ENCODE data around the gene RHBDL2. TPM values are rescaled to one million over a fixed set of nuclear protein-coding genes. Genes with fewer than 3 reads are reported as not detected.

Gene RHBDL2
- polyA plus RNA-seq, 6 donors from 2014 or later: not detected

DNA sequence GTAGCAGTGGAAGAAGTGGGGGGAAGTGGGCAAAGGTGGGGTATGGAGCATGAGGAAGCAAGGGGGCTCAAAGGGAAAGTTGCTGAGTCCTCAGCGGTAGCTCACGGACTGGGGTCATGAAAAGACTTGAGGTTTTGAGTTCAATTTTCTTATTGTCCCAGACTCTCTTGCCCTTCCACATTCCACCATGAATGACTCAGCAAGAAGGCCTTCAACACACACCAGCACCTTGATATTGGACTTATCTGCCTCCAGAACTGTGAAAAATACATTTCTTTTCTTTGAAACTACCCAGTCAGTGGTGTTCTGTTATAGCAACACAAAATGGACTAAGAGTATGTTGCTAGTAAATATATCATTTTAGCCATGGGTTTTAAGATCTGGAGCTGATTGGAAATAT lies 17.3 kb upstream of the RHBDL2 start:
- Mint-ChIP-seq H3K4me3 (no peak overlapping the region), H3K36me3 (no peaks in the 10 kb centered on the region), H3K4me1 (no peaks in the 10 kb centered on the region), H3K9me3 (peaks cover 0 to 2% (median 0%) of the 10 kb centered on the region in 7 donors), H3K27ac (no peak overlapping the region), H3K27me3 (peaks cover 0 to 14% (median 12%) of the 10 kb centered on the region in 3 donors)
- no peak for ATAC-seq (ENCODE audit: low read depth in 2 of 2)
- no peak for DNase-seq

DNA sequence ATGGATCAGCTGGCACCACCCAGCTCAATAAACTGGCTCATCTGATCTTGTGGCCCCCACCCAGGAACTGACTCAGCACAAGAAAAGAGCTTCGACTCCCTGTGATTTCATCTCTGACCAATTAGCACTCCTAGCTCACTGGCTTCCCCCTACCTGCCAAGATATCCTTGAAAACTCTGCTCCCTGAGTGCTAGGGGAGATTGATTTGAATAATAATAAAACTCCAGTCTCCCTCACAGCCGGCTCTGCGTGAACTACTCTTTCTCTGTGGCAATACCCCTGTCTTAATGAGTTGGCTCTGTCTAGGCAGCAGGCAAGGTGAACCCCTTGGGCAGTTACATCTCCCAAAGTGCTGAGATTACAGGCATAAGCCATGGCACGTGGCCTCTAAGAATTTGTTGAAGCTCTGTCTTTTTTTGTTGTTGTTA lies 11.8 kb upstream of the RHBDL2 start:
- Mint-ChIP-seq H3K4me3 (no peak overlapping the region), H3K27me3 (peaks cover 0 to 11% (median 5%) of the 10 kb centered on the region in 3 donors), H3K9me3 (peaks cover 0 to 2% (median 0%) of the 10 kb centered on the region in 7 donors), H3K4me1 (no peaks in the 10 kb centered on the region), H3K27ac (peak overlapping the region in 1 of 6 donors; percentile 5), H3K36me3 (no peaks in the 10 kb centered on the region)
- no peak for ATAC-seq (ENCODE audit: low read depth in 2 of 2)
- DNase-seq: no peak

DNA sequence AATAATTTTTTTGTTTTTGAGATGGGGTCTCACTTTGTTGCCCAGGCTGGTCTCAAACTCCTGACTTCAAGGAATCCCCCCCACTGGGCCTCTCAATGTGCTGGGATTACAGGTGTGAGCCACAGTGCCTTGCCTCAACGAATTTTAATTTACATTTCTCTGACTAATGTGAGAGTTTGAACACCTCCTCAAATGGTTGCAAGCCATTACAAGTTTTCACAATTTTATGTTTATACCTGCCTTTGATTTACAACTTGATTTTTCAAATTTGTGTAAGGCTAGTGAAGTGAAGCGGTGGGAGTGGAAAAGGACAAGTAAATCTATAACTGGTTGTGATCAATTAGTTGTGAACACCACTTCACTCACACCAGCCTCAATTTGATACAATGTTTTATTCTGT lies 8.9 kb upstream of the RHBDL2 start:
- Mint-ChIP-seq H3K4me1 (no peaks in the 10 kb centered on the region), H3K36me3 (no peaks in the 10 kb centered on the region), H3K27me3 (peaks cover 3 to 16% (median 12%) of the 10 kb centered on the region in 3 donors), H3K4me3 (no peak overlapping the region), H3K9me3 (peaks cover 0 to 7% (median 2%) of the 10 kb centered on the region in 7 donors), H3K27ac (no peak overlapping the region)
- DNase-seq (no peak), ATAC-seq (ENCODE audit: low read depth in 2 of 2) (no peak)

DNA sequence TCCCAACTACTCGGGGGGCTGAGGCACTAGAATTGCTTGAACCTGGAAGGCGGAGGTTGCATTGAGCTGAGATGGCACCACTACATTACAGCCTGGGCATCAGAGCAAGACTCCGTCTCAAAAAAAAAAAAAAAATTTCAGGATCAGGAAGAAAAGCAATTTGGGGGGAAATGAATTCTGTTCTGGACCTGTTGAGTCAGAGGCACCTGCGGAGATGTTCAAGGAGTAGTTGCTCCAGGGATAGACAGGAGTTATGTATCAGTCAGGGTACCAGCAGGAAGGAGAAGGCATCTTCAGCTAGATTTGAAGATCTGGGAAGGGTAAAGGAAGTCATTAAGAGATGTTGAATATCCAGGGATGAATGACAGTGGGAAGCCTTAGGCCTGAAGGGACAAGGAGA lies 2.9 kb upstream of the RHBDL2 start:
- ATAC-seq (ENCODE audit: low read depth in 2 of 2): no peak
- Mint-ChIP-seq H3K9me3 (peaks cover 0 to 7% (median 2%) of the 10 kb centered on the region in 7 donors), H3K27ac (no peak overlapping the region), H3K4me3 (no peak overlapping the region), H3K27me3 (peaks cover 10 to 54% (median 47%) of the 10 kb centered on the region in 3 donors), H3K4me1 (no peaks in the 10 kb centered on the region), H3K36me3 (no peaks in the 10 kb centered on the region)
- DNase-seq: no peak

DNA sequence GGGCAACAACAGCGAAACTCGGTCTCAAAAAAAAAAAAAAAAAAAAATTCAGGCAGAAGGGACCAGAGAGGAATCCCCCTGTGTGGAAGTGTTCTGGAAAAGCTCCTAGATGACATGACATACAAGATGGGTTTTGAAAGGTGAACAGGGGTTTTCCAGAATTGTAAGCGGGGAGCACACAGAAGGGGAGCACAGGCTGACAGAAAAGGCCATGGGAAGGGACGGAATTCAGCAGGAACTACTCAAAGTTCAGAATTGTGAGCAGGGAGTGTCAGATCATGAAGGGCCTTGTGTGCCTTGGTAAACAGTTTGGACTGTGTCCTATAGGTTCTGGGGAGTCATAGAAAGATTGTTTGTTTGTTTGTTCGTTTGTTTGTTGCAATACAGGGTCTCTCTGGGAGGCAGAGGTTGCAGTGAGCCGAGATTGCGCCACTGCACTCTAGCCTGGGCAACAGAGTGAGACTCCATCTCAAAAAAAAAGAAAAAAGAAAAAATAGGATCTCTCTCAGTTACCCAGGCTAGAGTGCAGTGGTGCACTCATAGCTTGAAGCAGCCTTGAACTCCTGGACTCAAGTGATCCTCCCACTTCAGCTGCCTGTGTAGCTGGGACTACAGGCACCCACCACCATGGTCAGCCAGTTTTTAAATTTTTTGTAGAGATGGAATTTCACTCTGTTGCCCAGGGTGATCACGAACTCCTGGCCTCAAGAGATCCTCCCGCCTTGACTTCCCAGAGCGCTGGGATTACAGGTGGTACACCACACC lies 1.2 kb upstream of the RHBDL2 start:
- Mint-ChIP-seq H3K4me1 (no peaks in the 10 kb centered on the region), H3K27me3 (peaks cover 10 to 62% (median 41%) of the 10 kb centered on the region in 3 donors), H3K27ac (no peak overlapping the region), H3K9me3 (peaks cover 0 to 7% (median 2%) of the 10 kb centered on the region in 7 donors), H3K36me3 (no peaks in the 10 kb centered on the region), H3K4me3 (no peak overlapping the region)
- DNase-seq: no peak
- ATAC-seq (ENCODE audit: low read depth in 2 of 2): no peak

DNA sequence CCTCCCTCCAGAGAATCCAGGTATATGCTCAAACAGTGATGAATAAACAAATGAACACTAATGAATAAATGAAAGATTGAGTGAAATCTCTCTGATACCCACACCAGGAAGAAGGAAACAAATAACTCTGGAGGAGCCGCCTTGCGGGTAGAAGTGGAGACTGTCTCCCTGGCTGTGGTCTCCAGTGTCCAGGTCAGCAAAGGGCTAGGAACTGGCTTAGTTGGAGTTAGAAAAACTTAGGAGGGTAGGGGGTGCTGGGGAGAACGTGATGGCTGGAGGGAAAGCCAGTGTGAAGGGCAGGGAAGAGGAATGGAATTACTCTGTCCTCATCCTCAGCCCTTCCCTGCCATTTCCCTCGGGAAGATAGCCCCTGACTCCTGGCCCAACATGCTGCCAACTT lies 537 bp downstream of the RHBDL2 start:
- no peak for ATAC-seq (ENCODE audit: low read depth in 2 of 2)
- Mint-ChIP-seq H3K27ac (no peak overlapping the region), H3K4me1 (no peaks in the 10 kb centered on the region), H3K4me3 (no peak overlapping the region), H3K36me3 (no peaks in the 10 kb centered on the region), H3K9me3 (no peaks in the 10 kb centered on the region), H3K27me3 (peaks cover 10 to 50% (median 31%) of the 10 kb centered on the region in 3 donors)
- no peak for DNase-seq

DNA sequence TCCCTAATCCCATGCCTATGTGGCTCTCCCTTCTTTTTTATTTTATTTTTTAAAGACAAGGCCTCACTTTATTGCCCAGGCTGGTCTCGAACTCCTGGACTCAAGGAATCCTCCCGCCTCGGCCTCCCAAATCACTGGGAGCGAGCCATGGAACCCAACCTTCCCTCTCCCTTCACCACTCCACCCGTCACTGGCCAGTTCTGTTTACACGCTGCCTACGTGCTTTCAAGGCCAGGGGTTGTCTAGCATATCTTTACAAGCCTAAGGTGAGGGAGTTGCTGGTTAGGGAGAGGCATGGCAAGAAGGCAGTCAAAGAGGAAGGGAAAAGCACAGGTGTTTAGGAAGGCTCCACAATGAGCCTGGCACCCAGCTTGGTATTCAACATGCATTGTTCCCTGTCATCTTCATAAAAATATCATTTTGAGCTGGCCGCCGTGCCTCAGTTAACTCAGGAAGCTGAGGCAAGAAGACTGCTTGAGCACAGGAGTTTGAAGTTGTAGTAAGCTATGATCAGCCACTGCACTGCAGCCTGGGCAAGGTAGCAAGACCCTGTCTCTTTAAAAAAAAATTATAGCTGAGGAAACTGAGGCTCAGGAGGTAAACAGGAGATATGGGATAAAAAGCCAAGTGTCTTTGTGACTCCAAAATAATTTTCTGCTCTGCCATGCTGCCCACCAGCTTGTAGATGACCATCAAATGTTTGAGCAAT lies 1.1 kb downstream of the RHBDL2 start:
- no peaks in the 10 kb centered on the region for H3K4me1 Mint-ChIP-seq
- ATAC-seq (ENCODE audit: low read depth in 2 of 2): no peak
- H3K27me3 Mint-ChIP-seq: peaks cover 10 to 50% (median 31%) of the 10 kb centered on the region in 3 donors
- no peaks in the 10 kb centered on the region for H3K9me3 Mint-ChIP-seq
- no peak overlapping the region for H3K27ac Mint-ChIP-seq
- DNase-seq: no peak
- no peaks in the 10 kb centered on the region for H3K36me3 Mint-ChIP-seq
- no peak overlapping the region for H3K4me3 Mint-ChIP-seq

DNA sequence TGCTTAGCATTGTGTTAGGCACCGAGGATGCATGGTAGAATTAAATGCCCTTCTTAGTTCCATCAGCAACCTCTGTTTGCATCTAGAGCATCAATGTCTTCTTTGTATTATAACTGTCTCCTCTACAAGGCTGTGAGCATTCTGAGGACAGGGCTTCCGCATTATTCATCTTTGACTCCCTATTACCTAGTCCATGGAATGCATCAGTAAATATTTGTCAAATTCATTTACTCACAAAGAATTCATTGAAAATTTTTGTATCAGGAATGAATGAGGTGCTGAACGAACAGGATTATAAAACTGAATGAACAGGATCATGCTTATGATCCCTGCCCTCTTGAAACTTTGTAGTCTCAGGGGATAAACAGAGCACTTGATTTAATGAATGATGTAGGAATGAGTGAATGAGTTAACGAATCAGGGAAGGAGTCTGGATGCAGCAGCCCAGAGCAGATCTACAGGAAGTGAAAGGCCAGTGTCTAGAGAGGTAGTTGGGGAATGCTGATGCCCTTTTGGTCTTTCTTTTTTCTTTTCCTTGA lies 2.8 kb downstream of the RHBDL2 start:
- Mint-ChIP-seq H3K4me1 (no peaks in the 10 kb centered on the region), H3K27ac (peak overlapping the region in 1 of 6 donors; percentile 17)

DNA sequence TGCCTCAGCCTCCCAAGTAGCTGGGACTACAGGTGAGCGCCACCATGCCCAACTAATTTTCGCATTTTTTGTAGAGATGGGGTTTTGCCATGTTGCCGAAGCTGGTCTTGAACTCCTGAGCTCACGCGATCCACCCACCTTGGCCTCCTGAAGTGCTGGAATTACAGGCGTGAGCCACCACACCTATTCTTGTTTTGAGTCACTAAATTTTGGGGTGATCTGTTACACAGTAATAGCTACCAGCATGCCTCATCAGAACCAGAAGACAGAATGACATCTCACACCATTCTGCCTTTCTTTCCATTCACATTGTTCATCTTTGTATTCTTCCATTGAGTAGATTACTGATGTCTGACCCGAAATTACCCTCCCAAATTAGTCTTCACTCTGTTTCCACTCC lies 9.1 kb downstream of the RHBDL2 start:
- peaks cover 0 to 8% (median 0%) of the 10 kb centered on the region in 3 donors for H3K27me3 Mint-ChIP-seq

More for the DNA sequence above, 2.8 kb downstream of the RHBDL2 start:
- H3K9me3 Mint-ChIP-seq: no peaks in the 10 kb centered on the region
- H3K4me3 Mint-ChIP-seq: no peak overlapping the region
- peaks cover 4 to 38% (median 16%) of the 10 kb centered on the region in 3 donors for H3K27me3 Mint-ChIP-seq
- H3K36me3 Mint-ChIP-seq: no peaks in the 10 kb centered on the region
- DNase-seq (no peak), ATAC-seq (ENCODE audit: low read depth in 2 of 2) (no peak)

DNA sequence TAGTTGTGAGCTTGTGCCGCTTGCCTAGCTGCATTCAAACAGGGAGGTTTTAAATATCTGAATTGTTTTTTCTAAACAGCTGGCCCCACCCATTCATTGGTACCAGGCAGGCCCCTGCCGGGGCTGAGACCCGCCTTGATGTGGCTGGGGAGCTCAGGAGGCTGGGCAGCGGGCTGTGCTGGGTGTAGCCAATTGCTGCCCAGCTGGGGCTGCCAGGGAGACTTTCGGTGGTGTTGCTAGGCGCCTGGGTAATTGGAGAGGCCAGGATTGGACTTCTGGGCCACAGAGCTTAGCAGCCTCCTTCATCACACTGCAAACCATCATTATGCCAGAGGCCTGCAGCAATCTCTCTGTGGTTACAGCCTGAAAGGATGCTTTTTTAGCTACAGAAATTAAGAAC lies 12.2 kb downstream of the RHBDL2 start:
- H3K4me3 Mint-ChIP-seq: no peak overlapping the region

More for the DNA sequence above, 9.1 kb downstream of the RHBDL2 start:
- Mint-ChIP-seq H3K9me3 (no peaks in the 10 kb centered on the region), H3K27ac (peak overlapping the region in 1 of 6 donors; percentile 80), H3K4me3 (no peak overlapping the region), H3K4me1 (no peaks in the 10 kb centered on the region), H3K36me3 (no peaks in the 10 kb centered on the region)
- DNase-seq (no peak), ATAC-seq (ENCODE audit: low read depth in 2 of 2) (no peak)

DNA sequence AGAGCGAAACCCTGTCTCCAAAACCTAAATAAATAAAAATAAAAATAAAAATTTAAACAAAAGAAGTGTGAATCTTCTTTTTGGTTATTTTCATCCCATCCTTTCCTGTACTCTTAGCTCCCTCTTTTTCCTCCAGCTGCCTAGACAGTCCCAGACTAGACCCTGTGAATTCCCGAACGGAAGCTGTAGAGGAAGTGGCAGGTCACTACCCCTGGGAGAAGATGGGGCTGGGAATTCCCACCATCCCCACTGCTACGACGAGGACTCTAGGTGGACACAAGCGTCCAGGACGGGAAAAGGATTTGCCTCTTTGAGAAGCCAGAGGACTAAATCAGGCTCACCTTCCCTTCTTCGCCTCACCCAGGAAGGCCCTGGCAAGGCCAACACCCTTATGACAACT lies 12.6 kb downstream of the RHBDL2 start:
- Mint-ChIP-seq H3K9me3 (no peaks in the 10 kb centered on the region), H3K27me3 (peaks cover 0 to 8% (median 0%) of the 10 kb centered on the region in 3 donors), H3K36me3 (no peaks in the 10 kb centered on the region), H3K27ac (no peak overlapping the region), H3K4me1 (no peaks in the 10 kb centered on the region), H3K4me3 (no peak overlapping the region)
- no peak for DNase-seq
- no peak for ATAC-seq (ENCODE audit: low read depth in 2 of 2)

More for the DNA sequence above, 12.2 kb downstream of the RHBDL2 start:
- H3K27me3 Mint-ChIP-seq: peaks cover 0 to 8% (median 0%) of the 10 kb centered on the region in 3 donors
- no peaks in the 10 kb centered on the region for H3K9me3 Mint-ChIP-seq
- ATAC-seq (ENCODE audit: low read depth in 2 of 2) (no peak), DNase-seq (no peak)
- no peaks in the 10 kb centered on the region for H3K36me3 Mint-ChIP-seq
- no peak overlapping the region for H3K27ac Mint-ChIP-seq
- no peaks in the 10 kb centered on the region for H3K4me1 Mint-ChIP-seq

DNA sequence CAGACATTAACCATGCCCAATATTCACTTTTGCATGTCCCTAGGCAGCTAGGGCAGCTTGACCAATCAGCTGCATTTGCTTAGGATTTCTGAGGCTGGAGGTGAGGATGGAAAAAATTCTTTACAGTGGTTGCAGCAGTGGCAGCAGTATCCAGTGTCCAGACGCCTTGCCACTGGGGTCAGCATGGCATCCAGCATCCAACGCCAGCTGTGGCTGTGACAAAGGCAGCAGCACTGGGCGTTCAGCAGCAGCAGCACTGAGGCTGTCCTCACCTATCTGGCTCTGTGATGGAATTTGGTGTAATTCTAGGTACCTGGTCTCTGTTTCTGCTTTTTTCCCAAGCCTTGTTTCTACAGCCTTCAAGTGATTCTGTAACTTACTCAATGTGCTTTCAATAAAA lies 15.5 kb downstream of the RHBDL2 start:
- no peak overlapping the region for H3K27ac Mint-ChIP-seq
- no peak for ATAC-seq (ENCODE audit: low read depth in 2 of 2)
- no peaks in the 10 kb centered on the region for H3K36me3 Mint-ChIP-seq
- DNase-seq: no peak
- no peak overlapping the region for H3K4me3 Mint-ChIP-seq
- H3K9me3 Mint-ChIP-seq: no peaks in the 10 kb centered on the region
- no peaks in the 10 kb centered on the region for H3K4me1 Mint-ChIP-seq
- H3K27me3 Mint-ChIP-seq: peaks cover 0 to 1% (median 0%) of the 10 kb centered on the region in 3 donors

DNA sequence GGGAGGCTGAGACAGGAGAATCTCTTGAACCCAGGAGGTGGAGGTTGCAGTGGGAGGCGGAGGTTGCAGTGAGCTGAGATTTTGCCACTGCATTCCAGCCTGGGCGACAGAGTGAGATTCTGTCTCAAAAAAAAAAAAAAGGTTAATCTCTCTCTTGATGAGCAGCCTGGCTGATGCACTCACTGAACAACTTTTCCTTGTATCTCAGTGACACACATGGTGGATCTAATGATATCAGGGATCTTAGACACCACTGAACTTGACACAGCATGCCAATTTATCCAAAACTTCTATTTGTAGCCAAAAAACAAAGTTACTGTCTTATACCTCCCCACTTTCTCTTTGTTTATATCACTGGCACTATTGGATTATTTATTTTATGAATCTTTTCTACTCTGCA lies 16.2 kb downstream of the RHBDL2 start:
- no peak for ATAC-seq (ENCODE audit: low read depth in 2 of 2)
- H3K27ac Mint-ChIP-seq: no peak overlapping the region
- H3K9me3 Mint-ChIP-seq: no peaks in the 10 kb centered on the region
- H3K36me3 Mint-ChIP-seq: no peaks in the 10 kb centered on the region
- H3K27me3 Mint-ChIP-seq: peaks cover 0 to 4% (median 0%) of the 10 kb centered on the region in 3 donors
- no peak for DNase-seq
- no peak overlapping the region for H3K4me3 Mint-ChIP-seq
- H3K4me1 Mint-ChIP-seq: no peaks in the 10 kb centered on the region

DNA sequence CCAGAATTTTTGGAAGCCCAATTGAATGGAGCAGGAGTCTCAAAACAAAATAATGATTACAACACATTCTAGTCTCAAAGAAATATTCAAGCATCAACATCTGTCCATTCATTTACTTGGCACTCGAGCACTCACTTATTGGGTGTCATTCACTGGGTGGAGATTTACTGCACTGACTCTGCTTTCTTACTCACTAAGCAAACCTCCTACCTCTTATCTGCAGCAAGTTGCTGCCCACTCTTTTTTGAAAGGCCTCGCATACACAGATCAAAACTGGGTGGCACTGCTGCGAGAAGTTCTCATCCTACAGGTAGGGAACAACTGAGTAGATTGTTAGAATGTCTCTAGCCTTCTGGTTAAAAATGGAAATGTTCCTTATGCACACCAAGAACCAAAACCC lies 18.0 kb downstream of the RHBDL2 start:
- Mint-ChIP-seq H3K27me3 (peaks cover 0 to 4% (median 0%) of the 10 kb centered on the region in 3 donors), H3K4me3 (no peak overlapping the region), H3K36me3 (no peaks in the 10 kb centered on the region), H3K9me3 (no peaks in the 10 kb centered on the region), H3K4me1 (no peaks in the 10 kb centered on the region), H3K27ac (no peak overlapping the region)
- DNase-seq (no peak), ATAC-seq (ENCODE audit: low read depth in 2 of 2) (no peak)
